LNCaP clone FGC (cell line): ENCODE data around the gene CLSTN2.

ENCODE experiments used
- DNase-seq: peaks from one replicate; pipeline ENCODE4 v3.0.0-alpha.2; 2011; ENCODE audit warnings: low read depth
- H3K4me3 ChIP-seq: 2 replicates; pipeline ENCODE4 v1.5.1; 2011; ENCODE audit warnings: mild to moderate bottlenecking, low read depth, low read length, control low read depth
- CTCF ChIP-seq: IDR thresholded peaks from 2 replicates; pipeline ENCODE4 v1.5.1; 2012; ENCODE audit warnings: mild to moderate bottlenecking; ENCODE audit not compliant: control insufficient read depth, insufficient read depth; ENCODE audit errors: extremely low read depth

Gene CLSTN2

GRCh38 chr3:140397847-140398246 lies 462.9 kb downstream of the CLSTN2 start:
- DNase-seq: no peak
- no peak overlapping the region for H3K4me3 ChIP-seq
- no peak for TF ChIP-seq CTCF

GRCh38 chr3:140398387-140398786 lies 463.4 kb downstream of the CLSTN2 start:
- DNase-seq: no peak
- H3K4me3 ChIP-seq: no peak overlapping the region
- TF ChIP-seq CTCF: no peak

- H3K4me3 ChIP-seq: no peak overlapping the region
- no peak for DNase-seq
Observed at GRCh38 chr3:140399871-140400270, 464.9 kb downstream of the CLSTN2 start.

DNA sequence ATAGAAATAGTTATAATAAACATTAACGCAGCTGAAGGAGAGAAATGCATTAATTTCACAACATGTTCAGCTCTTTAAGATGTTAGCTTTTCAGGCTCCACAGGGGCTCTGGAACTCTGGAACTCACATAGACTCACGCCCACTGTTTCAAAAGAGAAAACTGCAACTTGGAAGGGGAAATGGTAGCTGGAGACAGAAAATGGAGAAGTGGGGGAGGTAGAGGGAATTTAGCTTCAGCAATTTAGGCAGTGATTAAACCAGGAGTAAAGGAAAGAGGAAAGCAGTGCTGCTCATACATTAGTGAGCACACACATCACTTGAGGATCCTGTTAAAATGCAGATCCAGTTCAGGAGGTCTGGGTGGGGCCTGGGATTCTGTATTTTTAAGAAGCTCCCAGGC lies 468.1 kb downstream of the CLSTN2 start:
- no peak overlapping the region for H3K4me3 ChIP-seq
- no peak for DNase-seq
- TF ChIP-seq CTCF: no peak

More at GRCh38 chr3:140399871-140400270, 464.9 kb downstream of the CLSTN2 start:
- no peak for TF ChIP-seq CTCF

DNA sequence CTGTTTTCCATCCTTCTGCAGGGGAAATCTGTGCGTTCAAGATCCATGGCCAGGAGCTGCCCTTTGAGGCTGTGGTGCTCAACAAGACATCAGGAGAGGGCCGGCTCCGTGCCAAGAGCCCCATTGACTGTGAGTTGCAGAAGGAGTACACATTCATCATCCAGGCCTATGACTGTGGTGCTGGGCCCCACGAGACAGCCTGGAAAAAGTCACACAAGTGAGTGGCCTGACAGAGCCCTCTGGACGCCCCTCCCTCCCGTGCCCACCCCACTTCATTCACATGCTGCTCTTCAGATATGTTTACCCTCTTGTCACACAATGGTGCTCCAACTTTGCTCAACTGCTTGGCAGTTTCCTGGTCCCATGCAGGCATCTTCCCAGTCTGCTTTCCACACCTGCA lies 468.6 kb downstream of the CLSTN2 start:
- TF ChIP-seq CTCF: no peak
- no peak for DNase-seq
- no peak overlapping the region for H3K4me3 ChIP-seq

DNA sequence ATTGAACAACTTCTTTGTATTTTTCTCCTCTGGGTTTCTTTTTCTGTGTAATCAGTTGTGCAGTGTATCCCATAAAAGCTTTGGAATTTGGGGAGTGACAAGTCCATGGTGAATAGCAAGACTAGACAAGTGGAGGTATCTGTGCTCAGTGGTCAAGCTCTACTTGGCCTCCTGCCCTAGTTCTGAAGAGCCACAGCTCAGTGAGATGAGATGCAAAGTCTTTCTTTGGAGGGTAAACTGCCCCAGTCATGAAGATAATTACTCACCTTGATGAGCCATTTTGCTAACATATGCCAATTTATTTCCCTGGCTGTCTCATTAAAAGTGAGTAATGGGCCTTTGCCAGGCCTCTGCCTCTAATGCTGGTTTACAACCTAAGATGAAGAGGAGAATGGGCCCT lies 471.7 kb downstream of the CLSTN2 start:
- H3K4me3 ChIP-seq: no peak overlapping the region
- no peak for TF ChIP-seq CTCF

GRCh38 chr3:140408252-140408651 lies 473.3 kb downstream of the CLSTN2 start:
- no peak for DNase-seq
- H3K4me3 ChIP-seq: no peak overlapping the region
- no peak for TF ChIP-seq CTCF

More for the DNA sequence above, 471.7 kb downstream of the CLSTN2 start:
- DNase-seq: no peak
